ENCODE data around the gene ARID3B. TPM values are rescaled to one million over a fixed set of nuclear protein-coding genes. Genes with fewer than 3 reads are reported as not detected.
A peak's percentile ranks its signal among the peaks of the same experiment; 100 is the strongest.

The ARID3B gene
- total and polyA plus RNA-seq, 2 of the 13 experiments (the other 11 are each of a cell fraction or from before 2014, with no cell fraction given) = 5.3 to 12.8 TPM

DNA sequence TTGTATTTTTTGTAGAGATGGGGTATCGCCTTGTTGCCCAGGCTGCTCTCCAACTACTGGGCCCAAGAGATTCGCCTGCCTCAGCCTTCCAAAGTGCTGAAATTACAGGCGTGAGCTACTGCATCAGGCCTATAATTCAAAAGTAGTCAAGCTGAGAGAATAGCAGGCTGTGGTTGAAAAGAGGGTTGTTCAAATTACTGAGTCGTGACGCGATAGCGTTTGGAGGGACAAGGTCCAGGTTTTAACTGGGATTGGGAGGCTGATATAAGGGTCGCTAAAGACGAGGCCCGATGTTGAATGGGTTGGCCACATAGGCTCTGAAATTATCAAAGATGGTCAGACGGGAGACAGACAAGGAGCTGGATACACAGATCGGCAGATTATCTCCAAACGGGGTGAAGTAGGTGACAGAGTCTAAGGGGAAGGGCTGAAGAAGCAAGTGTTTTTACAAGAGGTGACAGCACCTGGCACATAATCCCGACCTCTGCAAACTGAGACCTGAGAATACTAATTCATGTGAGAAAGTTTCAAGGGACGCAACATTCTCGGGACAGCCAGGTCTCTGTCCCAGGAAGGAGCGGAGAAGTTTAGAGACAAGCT is 759 bp upstream of the ARID3B start (continued):
- TF ChIP-seq, protein P1, sequence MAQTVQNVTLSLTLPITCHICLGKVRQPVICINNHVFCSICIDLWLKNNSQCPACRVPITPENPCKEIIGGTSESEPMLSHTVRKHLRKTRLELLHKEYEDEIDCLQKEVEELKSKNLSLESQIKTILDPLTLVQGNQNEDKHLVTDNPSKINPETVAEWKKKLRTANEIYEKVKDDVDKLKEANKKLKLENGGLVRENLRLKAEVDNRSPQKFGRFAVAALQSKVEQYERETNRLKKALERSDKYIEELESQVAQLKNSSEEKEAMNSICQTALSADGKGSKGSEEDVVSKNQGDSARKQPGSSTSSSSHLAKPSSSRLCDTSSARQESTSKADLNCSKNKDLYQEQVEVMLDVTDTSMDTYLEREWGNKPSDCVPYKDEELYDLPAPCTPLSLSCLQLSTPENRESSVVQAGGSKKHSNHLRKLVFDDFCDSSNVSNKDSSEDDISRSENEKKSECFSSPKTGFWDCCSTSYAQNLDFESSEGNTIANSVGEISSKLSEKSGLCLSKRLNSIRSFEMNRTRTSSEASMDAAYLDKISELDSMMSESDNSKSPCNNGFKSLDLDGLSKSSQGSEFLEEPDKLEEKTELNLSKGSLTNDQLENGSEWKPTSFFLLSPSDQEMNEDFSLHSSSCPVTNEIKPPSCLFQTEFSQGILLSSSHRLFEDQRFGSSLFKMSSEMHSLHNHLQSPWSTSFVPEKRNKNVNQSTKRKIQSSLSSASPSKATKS (CRISPR knock-in tag; IDR thresholded peaks at IDR 0.05) = no peak
- TF ChIP-seq TGIF2 (CRISPR knock-in tag; IDR thresholded peaks at IDR 0.05) = no peak
- TF ChIP-seq, protein P2, sequence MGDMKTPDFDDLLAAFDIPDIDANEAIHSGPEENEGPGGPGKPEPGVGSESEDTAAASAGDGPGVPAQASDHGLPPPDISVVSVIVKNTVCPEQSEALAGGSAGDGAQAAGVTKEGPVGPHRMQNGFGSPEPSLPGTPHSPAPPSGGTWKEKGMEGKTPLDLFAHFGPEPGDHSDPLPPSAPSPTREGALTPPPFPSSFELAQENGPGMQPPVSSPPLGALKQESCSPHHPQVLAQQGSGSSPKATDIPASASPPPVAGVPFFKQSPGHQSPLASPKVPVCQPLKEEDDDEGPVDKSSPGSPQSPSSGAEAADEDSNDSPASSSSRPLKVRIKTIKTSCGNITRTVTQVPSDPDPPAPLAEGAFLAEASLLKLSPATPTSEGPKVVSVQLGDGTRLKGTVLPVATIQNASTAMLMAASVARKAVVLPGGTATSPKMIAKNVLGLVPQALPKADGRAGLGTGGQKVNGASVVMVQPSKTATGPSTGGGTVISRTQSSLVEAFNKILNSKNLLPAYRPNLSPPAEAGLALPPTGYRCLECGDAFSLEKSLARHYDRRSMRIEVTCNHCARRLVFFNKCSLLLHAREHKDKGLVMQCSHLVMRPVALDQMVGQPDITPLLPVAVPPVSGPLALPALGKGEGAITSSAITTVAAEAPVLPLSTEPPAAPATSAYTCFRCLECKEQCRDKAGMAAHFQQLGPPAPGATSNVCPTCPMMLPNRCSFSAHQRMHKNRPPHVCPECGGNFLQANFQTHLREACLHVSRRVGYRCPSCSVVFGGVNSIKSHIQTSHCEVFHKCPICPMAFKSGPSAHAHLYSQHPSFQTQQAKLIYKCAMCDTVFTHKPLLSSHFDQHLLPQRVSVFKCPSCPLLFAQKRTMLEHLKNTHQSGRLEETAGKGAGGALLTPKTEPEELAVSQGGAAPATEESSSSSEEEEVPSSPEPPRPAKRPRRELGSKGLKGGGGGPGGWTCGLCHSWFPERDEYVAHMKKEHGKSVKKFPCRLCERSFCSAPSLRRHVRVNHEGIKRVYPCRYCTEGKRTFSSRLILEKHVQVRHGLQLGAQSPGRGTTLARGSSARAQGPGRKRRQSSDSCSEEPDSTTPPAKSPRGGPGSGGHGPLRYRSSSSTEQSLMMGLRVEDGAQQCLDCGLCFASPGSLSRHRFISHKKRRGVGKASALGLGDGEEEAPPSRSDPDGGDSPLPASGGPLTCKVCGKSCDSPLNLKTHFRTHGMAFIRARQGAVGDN (CRISPR knock-in tag; IDR thresholded peaks at IDR 0.05) = no peak
- TF ChIP-seq ZNF772 (CRISPR knock-in tag; IDR thresholded peaks at IDR 0.05) = no peak
- TF ChIP-seq, protein P3, sequence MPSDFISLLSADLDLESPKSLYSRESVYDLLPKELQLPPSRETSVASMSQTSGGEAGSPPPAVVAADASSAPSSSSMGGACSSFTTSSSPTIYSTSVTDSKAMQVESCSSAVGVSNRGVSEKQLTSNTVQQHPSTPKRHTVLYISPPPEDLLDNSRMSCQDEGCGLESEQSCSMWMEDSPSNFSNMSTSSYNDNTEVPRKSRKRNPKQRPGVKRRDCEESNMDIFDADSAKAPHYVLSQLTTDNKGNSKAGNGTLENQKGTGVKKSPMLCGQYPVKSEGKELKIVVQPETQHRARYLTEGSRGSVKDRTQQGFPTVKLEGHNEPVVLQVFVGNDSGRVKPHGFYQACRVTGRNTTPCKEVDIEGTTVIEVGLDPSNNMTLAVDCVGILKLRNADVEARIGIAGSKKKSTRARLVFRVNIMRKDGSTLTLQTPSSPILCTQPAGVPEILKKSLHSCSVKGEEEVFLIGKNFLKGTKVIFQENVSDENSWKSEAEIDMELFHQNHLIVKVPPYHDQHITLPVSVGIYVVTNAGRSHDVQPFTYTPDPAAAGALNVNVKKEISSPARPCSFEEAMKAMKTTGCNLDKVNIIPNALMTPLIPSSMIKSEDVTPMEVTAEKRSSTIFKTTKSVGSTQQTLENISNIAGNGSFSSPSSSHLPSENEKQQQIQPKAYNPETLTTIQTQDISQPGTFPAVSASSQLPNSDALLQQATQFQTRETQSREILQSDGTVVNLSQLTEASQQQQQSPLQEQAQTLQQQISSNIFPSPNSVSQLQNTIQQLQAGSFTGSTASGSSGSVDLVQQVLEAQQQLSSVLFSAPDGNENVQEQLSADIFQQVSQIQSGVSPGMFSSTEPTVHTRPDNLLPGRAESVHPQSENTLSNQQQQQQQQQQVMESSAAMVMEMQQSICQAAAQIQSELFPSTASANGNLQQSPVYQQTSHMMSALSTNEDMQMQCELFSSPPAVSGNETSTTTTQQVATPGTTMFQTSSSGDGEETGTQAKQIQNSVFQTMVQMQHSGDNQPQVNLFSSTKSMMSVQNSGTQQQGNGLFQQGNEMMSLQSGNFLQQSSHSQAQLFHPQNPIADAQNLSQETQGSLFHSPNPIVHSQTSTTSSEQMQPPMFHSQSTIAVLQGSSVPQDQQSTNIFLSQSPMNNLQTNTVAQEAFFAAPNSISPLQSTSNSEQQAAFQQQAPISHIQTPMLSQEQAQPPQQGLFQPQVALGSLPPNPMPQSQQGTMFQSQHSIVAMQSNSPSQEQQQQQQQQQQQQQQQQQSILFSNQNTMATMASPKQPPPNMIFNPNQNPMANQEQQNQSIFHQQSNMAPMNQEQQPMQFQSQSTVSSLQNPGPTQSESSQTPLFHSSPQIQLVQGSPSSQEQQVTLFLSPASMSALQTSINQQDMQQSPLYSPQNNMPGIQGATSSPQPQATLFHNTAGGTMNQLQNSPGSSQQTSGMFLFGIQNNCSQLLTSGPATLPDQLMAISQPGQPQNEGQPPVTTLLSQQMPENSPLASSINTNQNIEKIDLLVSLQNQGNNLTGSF (CRISPR knock-in tag; IDR thresholded peaks at IDR 0.05) = 0 out of 2 replicates have a peak, but pooled peaks have one; percentile 28
- no peak for TF ChIP-seq SETDB1 (CRISPR knock-in tag; IDR thresholded peaks at IDR 0.05; ENCODE audit: borderline replicate concordance)

All from HepG2 (cell line).